Measurements from ENCODE around the gene CYSRT1.

Gene CYSRT1

GRCh38 chr9:137266162-137266527 is 41.2 kb downstream of the CYSRT1 start:
- ChIA-PET CTCF (no interaction called here), POLR2A (interaction anchor here (0.9 kb wide), 1 partner anchor 25 kb away, joined by 4 read pairs; the partner anchor contains the start of gene TUBB4B)
- TF ChIP-seq, protein P1, sequence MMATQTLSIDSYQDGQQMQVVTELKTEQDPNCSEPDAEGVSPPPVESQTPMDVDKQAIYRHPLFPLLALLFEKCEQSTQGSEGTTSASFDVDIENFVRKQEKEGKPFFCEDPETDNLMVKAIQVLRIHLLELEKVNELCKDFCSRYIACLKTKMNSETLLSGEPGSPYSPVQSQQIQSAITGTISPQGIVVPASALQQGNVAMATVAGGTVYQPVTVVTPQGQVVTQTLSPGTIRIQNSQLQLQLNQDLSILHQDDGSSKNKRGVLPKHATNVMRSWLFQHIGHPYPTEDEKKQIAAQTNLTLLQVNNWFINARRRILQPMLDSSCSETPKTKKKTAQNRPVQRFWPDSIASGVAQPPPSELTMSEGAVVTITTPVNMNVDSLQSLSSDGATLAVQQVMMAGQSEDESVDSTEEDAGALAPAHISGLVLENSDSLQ (IDR thresholded peaks at IDR 0.05), result no peak
- TF ChIP-seq ZNF384 (IDR thresholded peaks at IDR 0.05) (no peak), SP1 (IDR thresholded peaks at IDR 0.05) (no peak), L3MBTL2 (conservative IDR thresholded peaks at IDR 0.05) (no peak), CTBP1 (IDR thresholded peaks at IDR 0.05; ENCODE audit: borderline replicate concordance) (no peak), HDGF (IDR thresholded peaks at IDR 0.05; ENCODE audit: borderline replicate concordance) (no peak), FOXM1 (IDR thresholded peaks at IDR 0.05; ENCODE audit: borderline replicate concordance) (no peak), NFRKB (IDR thresholded peaks at IDR 0.05) (no peak), ARNT (IDR thresholded peaks at IDR 0.05) (no peak), BHLHE40 (IDR thresholded peaks at IDR 0.05; ENCODE audit: borderline replicate concordance) (no peak), FOXA1 (IDR thresholded peaks at IDR 0.05) (no peak), TARDBP (IDR thresholded peaks at IDR 0.05) (no peak), ELF4 (IDR thresholded peaks at IDR 0.05) (no peak), SUZ12 (IDR thresholded peaks at IDR 0.05) (no peak), LEF1 (IDR thresholded peaks at IDR 0.05; ENCODE audit: borderline replicate concordance) (no peak), FOXK2 (IDR thresholded peaks at IDR 0.05) (no peak)
- no peak for DNase-seq (ENCODE audit: extremely low spot score)

- DNase-seq (ENCODE audit: extremely low spot score), result no peak
These were observed 41.8 kb downstream of the CYSRT1 start for GRCh38 chr9:137266585-137267453.

GRCh38 chr9:137267933-137268355 is 43.0 kb downstream of the CYSRT1 start:
- DNase-seq (ENCODE audit: extremely low spot score), result no peak
- no peak for TF ChIP-seq SUZ12 (IDR thresholded peaks at IDR 0.05)
- TF ChIP-seq L3MBTL2 (conservative IDR thresholded peaks at IDR 0.05), result no peak
- no peak for TF ChIP-seq BHLHE40 (IDR thresholded peaks at IDR 0.05; ENCODE audit: borderline replicate concordance)
- TF ChIP-seq, protein P1 (IDR thresholded peaks at IDR 0.05), result no peak
- TF ChIP-seq FOXK2 (IDR thresholded peaks at IDR 0.05), result no peak
- no peak for TF ChIP-seq FOXA1 (IDR thresholded peaks at IDR 0.05)
- TF ChIP-seq HDGF (IDR thresholded peaks at IDR 0.05; ENCODE audit: borderline replicate concordance), result no peak
- no peak for TF ChIP-seq ARNT (IDR thresholded peaks at IDR 0.05)
- TF ChIP-seq LEF1 (IDR thresholded peaks at IDR 0.05; ENCODE audit: borderline replicate concordance), result no peak
- no peak for TF ChIP-seq NFRKB (IDR thresholded peaks at IDR 0.05)
- no peak for TF ChIP-seq ELF4 (IDR thresholded peaks at IDR 0.05)
- no peak for TF ChIP-seq ZNF384 (IDR thresholded peaks at IDR 0.05)
- CTCF ChIA-PET, result no interaction called here
- POLR2A ChIA-PET, result no interaction called here

More at GRCh38 chr9:137266585-137267453, 41.8 kb downstream of the CYSRT1 start:
- CTCF ChIA-PET, result no interaction called here
- POLR2A ChIA-PET, result interaction anchor here (0.9 kb wide), 1 partner anchor 26 kb away, joined by 4 read pairs; the partner anchor contains the start of gene TUBB4B
- TF ChIP-seq CTBP1 (IDR thresholded peaks at IDR 0.05; ENCODE audit: borderline replicate concordance), result no peak
- TF ChIP-seq NFRKB (IDR thresholded peaks at IDR 0.05), result no peak
- TF ChIP-seq HDGF (IDR thresholded peaks at IDR 0.05; ENCODE audit: borderline replicate concordance), result no peak
- TF ChIP-seq LEF1 (IDR thresholded peaks at IDR 0.05; ENCODE audit: borderline replicate concordance), result no peak
- no peak for TF ChIP-seq ARNT (IDR thresholded peaks at IDR 0.05)
- TF ChIP-seq L3MBTL2 (conservative IDR thresholded peaks at IDR 0.05), result no peak
- TF ChIP-seq ELF4 (IDR thresholded peaks at IDR 0.05), result no peak
- no peak for TF ChIP-seq BHLHE40 (IDR thresholded peaks at IDR 0.05; ENCODE audit: borderline replicate concordance)
- TF ChIP-seq, protein P1 (IDR thresholded peaks at IDR 0.05), result no peak

- TF ChIP-seq BHLHE40 (IDR thresholded peaks at IDR 0.05; ENCODE audit: borderline replicate concordance) (no peak), FOXA1 (IDR thresholded peaks at IDR 0.05) (no peak), NFRKB (IDR thresholded peaks at IDR 0.05) (no peak), SP1 (IDR thresholded peaks at IDR 0.05) (no peak), HDGF (IDR thresholded peaks at IDR 0.05; ENCODE audit: borderline replicate concordance) (no peak), LEF1 (IDR thresholded peaks at IDR 0.05; ENCODE audit: borderline replicate concordance) (no peak), TARDBP (IDR thresholded peaks at IDR 0.05) (no peak), ELF4 (IDR thresholded peaks at IDR 0.05) (no peak), SUZ12 (IDR thresholded peaks at IDR 0.05) (no peak), ARNT (IDR thresholded peaks at IDR 0.05) (no peak)
- TF ChIP-seq, protein P1 (IDR thresholded peaks at IDR 0.05), result no peak
- DNase-seq (ENCODE audit: extremely low spot score), result no peak
- ChIA-PET CTCF (interaction anchor here (0.5 to 0.6 kb wide), 2 partner anchors 10 to 207 kb away, joined by 4 read pairs; no protein-coding TSS in a partner anchor), POLR2A (interaction anchor here (1.3 to 1.5 kb wide), 2 partner anchors 13 to 28 kb away, joined by 3 to 6 read pairs; partner anchors contain the start of genes NELFB and TUBB4B)
These were observed 43.7 kb downstream of the CYSRT1 start for GRCh38 chr9:137268538-137269201.

Data from HEK293T (cell line).